Measurements from ENCODE around the gene PNN. TPM values are rescaled to one million over a fixed set of nuclear protein-coding genes. Genes with fewer than 3 reads are reported as not detected.

PNN gene
- total RNA-seq, 2 donors from 2014 or later, result 34.6 to 52.4 TPM

DNA sequence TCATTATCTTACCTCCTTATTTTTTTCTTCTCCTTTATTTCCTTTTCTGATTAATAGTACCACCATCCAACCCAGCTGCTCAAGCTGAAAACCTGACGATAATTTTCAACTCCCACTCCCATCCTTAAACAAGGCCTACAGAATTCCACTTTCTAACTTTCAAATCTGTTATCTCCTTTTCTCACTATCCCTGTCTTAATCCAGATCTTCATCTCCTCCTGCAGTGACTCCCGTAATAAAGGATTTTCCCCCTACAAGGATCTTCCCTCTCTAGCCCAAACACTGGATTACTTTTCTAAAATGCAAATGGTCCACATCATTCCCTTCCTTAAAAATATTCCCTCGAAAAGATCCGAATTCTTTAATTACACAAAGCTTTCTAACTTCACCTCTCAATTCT lies 6.5 kb upstream of the PNN start:
- no peaks in the 10 kb centered on the region for H3K9me3 ChIP-seq
- TF ChIP-seq, protein P1, sequence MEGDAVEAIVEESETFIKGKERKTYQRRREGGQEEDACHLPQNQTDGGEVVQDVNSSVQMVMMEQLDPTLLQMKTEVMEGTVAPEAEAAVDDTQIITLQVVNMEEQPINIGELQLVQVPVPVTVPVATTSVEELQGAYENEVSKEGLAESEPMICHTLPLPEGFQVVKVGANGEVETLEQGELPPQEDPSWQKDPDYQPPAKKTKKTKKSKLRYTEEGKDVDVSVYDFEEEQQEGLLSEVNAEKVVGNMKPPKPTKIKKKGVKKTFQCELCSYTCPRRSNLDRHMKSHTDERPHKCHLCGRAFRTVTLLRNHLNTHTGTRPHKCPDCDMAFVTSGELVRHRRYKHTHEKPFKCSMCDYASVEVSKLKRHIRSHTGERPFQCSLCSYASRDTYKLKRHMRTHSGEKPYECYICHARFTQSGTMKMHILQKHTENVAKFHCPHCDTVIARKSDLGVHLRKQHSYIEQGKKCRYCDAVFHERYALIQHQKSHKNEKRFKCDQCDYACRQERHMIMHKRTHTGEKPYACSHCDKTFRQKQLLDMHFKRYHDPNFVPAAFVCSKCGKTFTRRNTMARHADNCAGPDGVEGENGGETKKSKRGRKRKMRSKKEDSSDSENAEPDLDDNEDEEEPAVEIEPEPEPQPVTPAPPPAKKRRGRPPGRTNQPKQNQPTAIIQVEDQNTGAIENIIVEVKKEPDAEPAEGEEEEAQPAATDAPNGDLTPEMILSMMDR (IDR thresholded peaks at IDR 0.05), result no peak
- DNase-seq, result no peak
- H3K27ac ChIP-seq, result no peak overlapping the region
- no peak overlapping the region for H3K4me3 ChIP-seq
- no peaks in the 10 kb centered on the region for H3K27me3 ChIP-seq
- intact Hi-C loops (cut with DNase I), result loop anchor here (5.0 kb wide), 1 partner anchor 264 kb away; the partner anchor contains the start of gene FBXO33
- peaks cover 13% of the 10 kb centered on the region for H3K4me1 ChIP-seq
- H3K36me3 ChIP-seq, result no peaks in the 10 kb centered on the region
- H3K9ac ChIP-seq (ENCODE audit: low read depth in 2 of 2, low read length in 2 of 2), result peak overlapping the region in 1 of 2 donors; percentile 26

DNA sequence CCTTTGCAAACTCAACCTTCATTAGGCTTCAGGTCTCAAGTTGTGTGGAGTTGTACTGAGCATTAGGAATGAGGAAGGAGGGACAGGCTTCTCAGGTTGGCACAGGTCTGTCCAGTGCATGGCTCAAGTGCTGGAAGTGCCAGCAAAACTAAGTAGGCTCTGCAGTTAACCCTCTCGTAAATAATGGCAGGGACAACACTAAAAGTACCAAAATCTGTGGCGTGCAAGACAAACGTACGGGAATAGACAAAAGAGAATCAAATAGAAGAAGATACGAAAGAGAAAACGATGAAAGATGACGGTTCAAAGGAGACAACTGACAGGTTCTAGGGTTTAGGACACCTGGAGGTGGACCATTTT lies 5.5 kb upstream of the PNN start:
- intact Hi-C loops (cut with DNase I), result loop anchor here (5.0 kb wide), 1 partner anchor 263 kb away; the partner anchor contains the start of gene FBXO33
- DNase-seq, result peak; percentile 24
- Histone ChIP-seq H3K27me3 (no peaks in the 10 kb centered on the region), H3K27ac (peak overlapping the region; percentile 93), H3K9ac (ENCODE audit: low read depth in 2 of 2, low read length in 2 of 2) (peak overlapping the region; percentile 89 to 90), H3K4me1 (peaks cover 13% of the 10 kb centered on the region), H3K36me3 (no peaks in the 10 kb centered on the region), H3K4me3 (peak overlapping the region; percentile 58), H3K9me3 (no peaks in the 10 kb centered on the region)
- TF ChIP-seq, protein P1 (IDR thresholded peaks at IDR 0.05), result no peak

DNA sequence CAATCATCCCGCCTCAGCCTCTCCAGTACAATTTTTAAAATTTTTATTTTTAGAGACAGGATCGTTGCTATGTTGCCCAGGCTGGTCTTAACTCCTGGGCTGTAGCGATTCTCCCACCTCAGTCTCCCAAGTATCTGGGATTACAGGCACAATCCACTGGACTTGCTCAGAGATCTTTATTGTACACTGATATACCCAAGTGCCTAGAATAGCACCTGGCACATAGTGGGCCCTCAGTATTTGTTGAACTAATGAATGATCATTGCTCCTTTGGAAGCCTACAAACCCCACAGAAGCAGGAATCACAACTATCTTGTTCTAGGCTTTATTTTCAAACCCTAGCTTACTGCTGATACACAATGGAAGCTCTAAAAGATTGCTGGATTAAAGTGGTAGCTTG lies 1.9 kb upstream of the PNN start:
- H3K36me3 ChIP-seq, result peaks cover 1% of the 10 kb centered on the region
- no peaks in the 10 kb centered on the region for H3K9me3 ChIP-seq
- no peaks in the 10 kb centered on the region for H3K27me3 ChIP-seq
- no peak for DNase-seq
- intact Hi-C loops (cut with DNase I), result loop anchor here (5.0 kb wide), 1 partner anchor 94 kb away; no protein-coding TSS in a partner anchor
- H3K27ac ChIP-seq, result no peak overlapping the region
- no peak overlapping the region for H3K9ac ChIP-seq (ENCODE audit: low read depth in 2 of 2, low read length in 2 of 2)
- H3K4me1 ChIP-seq, result peaks cover 8% of the 10 kb centered on the region
- H3K4me3 ChIP-seq, result no peak overlapping the region
- TF ChIP-seq, protein P1 (IDR thresholded peaks at IDR 0.05), result no peak

DNA sequence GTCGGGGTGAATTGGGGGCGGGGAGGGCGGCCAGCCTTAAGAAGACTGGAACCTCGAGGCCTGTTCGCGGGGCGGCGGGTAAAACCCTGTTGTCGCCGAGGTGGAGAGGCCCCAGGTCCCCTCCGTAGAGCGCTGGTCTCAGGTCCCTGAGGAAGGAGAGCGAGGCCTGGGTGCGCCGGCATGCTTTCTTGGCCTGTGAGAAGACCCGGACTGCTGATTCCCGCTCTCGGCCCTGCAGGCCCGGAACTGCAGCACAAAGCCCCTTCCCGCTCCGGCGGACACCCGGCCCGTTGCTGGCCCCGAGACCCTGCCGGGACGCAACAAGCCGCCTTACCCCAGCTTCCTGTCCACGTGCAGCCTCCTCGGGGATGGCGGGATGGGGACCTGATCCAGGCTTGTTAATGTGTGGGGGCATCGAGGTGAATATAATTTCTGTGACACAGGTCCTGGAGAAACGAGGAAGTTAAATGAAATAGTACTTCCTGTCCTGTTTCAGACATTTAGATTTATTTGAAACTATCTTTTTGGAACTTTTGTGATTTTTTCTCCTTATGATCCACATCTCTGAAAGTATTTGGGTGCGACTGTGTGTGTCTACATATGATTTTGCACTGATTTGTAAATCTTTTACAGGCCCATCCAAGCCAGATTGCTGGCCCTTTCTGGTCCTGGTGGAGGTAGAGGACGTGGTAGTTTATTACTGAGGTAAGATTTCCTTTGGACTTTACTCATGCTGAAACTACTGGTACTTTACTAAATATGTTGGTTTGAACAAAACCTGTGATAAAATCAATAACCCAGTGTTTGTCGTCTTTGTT lies 600 bp downstream of the PNN start:
- Histone ChIP-seq H3K9me3 (no peaks in the 10 kb centered on the region), H3K27me3 (no peaks in the 10 kb centered on the region), H3K4me1 (no peaks in the 10 kb centered on the region), H3K4me3 (peak overlapping the region; percentile 79), H3K27ac (peak overlapping the region; percentile 92), H3K9ac (ENCODE audit: low read depth in 2 of 2, low read length in 2 of 2) (peak overlapping the region; percentile 90 to 95), H3K36me3 (peaks cover 11% of the 10 kb centered on the region)
- intact Hi-C loops (cut with DNase I), result loop anchor here (5.0 kb wide), 1 partner anchor 73 kb away; the partner anchor contains the start of gene SEC23A
- peak; percentile 47 for DNase-seq
- TF ChIP-seq, protein P1 (IDR thresholded peaks at IDR 0.05), result no peak

DNA sequence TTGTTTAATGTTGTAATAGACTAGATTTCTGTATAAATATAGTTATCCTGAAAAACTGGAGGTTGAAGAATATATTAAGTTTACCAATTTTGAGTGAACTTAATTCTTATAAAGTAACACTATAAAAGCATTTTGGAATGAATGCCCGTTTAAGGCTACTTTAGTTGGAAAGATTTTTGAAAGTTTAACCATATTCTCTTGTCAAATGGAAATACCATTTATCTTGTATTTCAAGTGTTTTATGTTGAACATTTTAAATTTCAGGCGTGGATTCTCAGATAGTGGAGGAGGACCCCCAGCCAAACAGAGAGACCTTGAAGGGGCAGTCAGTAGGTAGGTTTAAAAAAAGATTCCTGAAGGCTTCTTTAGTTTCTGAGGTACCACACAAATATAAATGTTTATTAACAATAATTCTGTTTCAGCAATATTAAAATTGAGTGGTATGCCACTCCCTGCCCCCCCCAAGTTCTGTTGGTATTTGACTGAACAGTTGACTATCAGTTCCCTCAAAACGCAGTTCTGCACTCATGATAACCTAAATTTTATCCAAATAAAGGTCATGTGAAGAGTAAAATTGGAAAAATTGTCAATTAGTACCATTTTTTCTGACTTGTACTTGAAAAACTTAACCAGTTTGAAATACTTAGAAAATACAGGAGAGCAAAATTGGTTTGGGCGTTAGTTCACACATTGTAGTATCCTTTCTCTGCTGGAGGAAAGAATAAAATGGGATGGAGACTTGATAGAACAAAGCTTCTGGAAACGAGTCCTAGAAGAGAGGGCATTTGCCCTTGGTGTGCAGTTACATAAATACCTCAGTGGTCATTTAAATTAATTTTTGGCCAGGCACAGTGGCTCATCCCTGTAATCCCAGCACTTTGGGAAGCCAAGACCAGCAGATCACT lies 1.5 kb downstream of the PNN start:
- H3K9me3 ChIP-seq, result no peaks in the 10 kb centered on the region
- no peaks in the 10 kb centered on the region for H3K27me3 ChIP-seq
- DNase-seq, result no peak
- intact Hi-C loops (cut with DNase I), result loop anchor here (5.0 kb wide), 1 partner anchor 74 kb away; the partner anchor contains the start of gene SEC23A
- H3K36me3 ChIP-seq, result peaks cover 11% of the 10 kb centered on the region
- H3K9ac ChIP-seq (ENCODE audit: low read depth in 2 of 2, low read length in 2 of 2), result peak overlapping the region; percentile 48 to 90
- H3K27ac ChIP-seq, result peak overlapping the region; percentile 92
- no peaks in the 10 kb centered on the region for H3K4me1 ChIP-seq
- peak overlapping the region; percentile 79 for H3K4me3 ChIP-seq
- TF ChIP-seq, protein P1 (IDR thresholded peaks at IDR 0.05), result no peak

Measured in colonic mucosa (tissue), 4 donors.